Aorta (tissue), 5 donors: ENCODE data around the gene TP73. TPM values are rescaled to one million over a fixed set of nuclear protein-coding genes. Genes with fewer than 3 reads are reported as not detected.

Source experiments
- ATAC-seq: fragments of 200-7000 bp; cut with Tn5 transposase; one replicate; pipeline ENCODE4 v1.9.1; 2022; ENCODE audit warnings: moderate library complexity; ENCODE audit not compliant: low FRiP score
- DNase-seq, 2 donors: peaks; one replicate each; pipeline ENCODE4 v3.0.0-alpha.2; 2020
- H3K27ac ChIP-seq, 2 donors: one replicate each; pipeline ENCODE4 v1.5.1; 2013; ENCODE audit warnings: low read length in 2 of 2, mild to moderate bottlenecking in 2 of 2, moderate library complexity in 2 of 2, control low read depth in 1 of 2, inconsistent platforms in 1 of 2, low read depth in 1 of 2
- H3K27me3 ChIP-seq, 2 donors: one replicate each; pipeline ENCODE4 v1.6.1; 2013; ENCODE audit warnings: control low read depth in 1 of 2, low read length in 1 of 2, mild to moderate bottlenecking in 1 of 2, moderate library complexity in 1 of 2; ENCODE audit not compliant: insufficient read depth in 2 of 2, control insufficient read depth in 1 of 2
- H3K36me3 ChIP-seq, 2 donors: one replicate each; pipeline ENCODE4 v1.6.1; 2013; ENCODE audit warnings: control low read depth in 1 of 2, low read length in 1 of 2, mild to moderate bottlenecking in 1 of 2; ENCODE audit not compliant: insufficient read depth in 2 of 2, control insufficient read depth in 1 of 2
- H3K4me1 ChIP-seq, 2 donors: one replicate each; pipeline ENCODE4 v1.6.1; 2013; ENCODE audit warnings: low read length in 2 of 2, control low read depth in 1 of 2, mild to moderate bottlenecking in 1 of 2, moderate library complexity in 1 of 2; ENCODE audit not compliant: insufficient read depth in 2 of 2, control insufficient read depth in 1 of 2
- H3K4me3 ChIP-seq, 2 donors: one replicate each; pipeline ENCODE4 v1.5.1; 2013; ENCODE audit warnings: low read length in 2 of 2, control low read depth in 1 of 2, mild to moderate bottlenecking in 1 of 2
- H3K9me3 ChIP-seq: one replicate; pipeline ENCODE4 v1.6.1; 2013; ENCODE audit warnings: mild to moderate bottlenecking, low read length; ENCODE audit not compliant: control insufficient read depth
- WGBS, 2 donors: extraction: QIAGEN DNeasy Blood & Tissue Kit; methylation state at CpG; one replicate each; pipeline ENCODE4 v1.1.7; 2013; 5-methylcytosine and 5-hydroxymethylcytosine counted together
- intact Hi-C, 2 donors: fragments of 100-400 bp; cut with DNase I; formaldehyde crosslinking; loops; one replicate each; pipeline versions ENCODE4 v1.14.2 to v1.15.0; 2022
- polyA plus RNA-seq, 2 donors: library from polyadenylated mRNA; stranded (reverse); fragments of 200-250 nt; gene quantifications; one replicate each; pipeline ENCODE4 v1.2.3, GENCODE V29; 2013
- total RNA-seq, 2 donors: library from RNA; stranded (reverse); fragmentation: NEBNext Ultra II Directional; extraction: Animal tissue kit (Norgen Biotek cat#: 25700); gene quantifications; one replicate each; pipeline ENCODE4 v1.2.1, GENCODE V29; 2021
- donor health status: healthy with polysubstance abuse.
- donor health status: Bipolar disorder and iron deficiency.
- donor health status: DM: no; HTN: no; CAD: no.
- donor health status: DM: no; HTN: no; CAD: no.
- donor health status: DM: yes; HTN: yes; CAD: no.

The TP73 gene
- total and polyA plus RNA-seq, 4 donors: 0.18 to 0.38 TPM; not detected in 2

DNA sequence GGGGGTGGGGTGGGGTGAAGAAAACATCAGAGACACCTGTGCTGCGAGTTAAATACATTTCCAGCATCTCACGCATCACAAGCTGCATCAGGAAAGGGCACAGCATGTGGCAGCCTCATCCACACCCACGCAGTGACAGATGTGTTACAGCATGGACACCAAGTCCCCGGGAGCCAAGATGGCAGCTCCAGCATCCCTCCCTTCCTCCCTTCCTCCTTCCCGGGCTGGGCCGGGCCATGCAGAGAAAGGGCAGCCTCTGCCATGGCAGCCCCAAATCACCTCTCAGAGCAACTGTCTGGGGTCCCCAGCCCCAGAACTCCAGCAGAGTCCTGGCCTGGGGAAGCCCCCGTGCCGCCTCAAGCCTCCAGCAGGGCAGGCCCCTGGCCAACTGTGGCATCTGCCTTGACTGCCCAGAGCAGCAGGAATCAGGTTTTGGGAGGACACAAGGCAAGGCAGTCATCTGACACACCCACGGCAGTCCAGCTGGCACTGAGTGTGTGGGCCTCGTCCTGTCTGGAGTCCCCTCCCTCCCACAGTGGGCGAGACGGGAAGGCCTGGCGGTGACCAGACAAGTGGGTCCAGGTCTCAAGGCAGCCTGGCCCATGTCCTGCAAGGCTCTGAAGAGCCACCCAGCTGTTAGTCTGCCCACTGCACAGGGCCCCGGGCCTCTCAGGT, 126.4 kb downstream of the TP73 start:
- WGBS, 2 donors: 69 to 73% methylated on average over 11 to 14 of the region's 14 CpGs
- Histone ChIP-seq H3K4me3 (no peak overlapping the region), H3K27ac (no peak overlapping the region), H3K9me3 (no peaks in the 10 kb centered on the region), H3K4me1 (no peaks in the 10 kb centered on the region), H3K27me3 (no peaks in the 10 kb centered on the region), H3K36me3 (peaks cover 0 to 8% of the 10 kb centered on the region in 2 donors)
- intact Hi-C loops: no loop called here
- ATAC-seq: no peak
- DNase-seq: no peak

DNA sequence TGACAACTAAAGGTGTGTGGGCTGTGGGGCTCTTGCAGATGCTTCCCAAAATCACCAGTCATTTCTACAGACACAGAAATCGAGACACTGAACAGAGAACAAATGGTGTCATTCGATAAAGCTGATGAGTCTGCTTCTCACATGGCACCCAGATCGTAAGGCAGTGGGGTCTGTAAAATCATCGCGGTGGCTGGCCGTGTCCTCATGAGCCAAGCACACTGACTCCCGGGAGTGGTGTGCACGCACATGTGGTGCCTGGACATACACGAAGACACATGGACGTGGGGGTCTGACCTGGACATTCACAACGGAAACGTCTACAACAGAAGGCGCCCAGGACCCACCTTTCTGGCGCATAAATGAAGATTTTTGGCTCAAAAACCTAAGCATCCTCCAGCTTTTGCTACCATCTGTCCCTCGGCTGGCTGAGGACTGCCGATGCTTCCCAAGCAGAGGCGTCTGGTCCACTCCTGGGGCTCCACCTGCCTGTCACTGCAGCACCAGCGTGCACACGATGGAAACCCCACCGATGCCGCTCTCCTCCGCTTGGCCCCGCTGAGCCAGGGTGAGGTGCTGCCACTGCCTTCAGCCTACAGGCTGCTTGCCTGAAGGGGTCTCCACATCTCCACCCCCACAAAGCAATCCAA, 127.1 kb downstream of the TP73 start:
- intact Hi-C loops: no loop called here
- DNase-seq (no peak), ATAC-seq (no peak)
- Histone ChIP-seq H3K4me3 (no peak overlapping the region), H3K36me3 (peaks cover 0 to 8% of the 10 kb centered on the region in 2 donors), H3K4me1 (no peaks in the 10 kb centered on the region), H3K27me3 (no peaks in the 10 kb centered on the region), H3K27ac (no peak overlapping the region), H3K9me3 (no peaks in the 10 kb centered on the region)
- WGBS, 2 donors: 89 to 92% methylated on average over 23 of the region's 23 CpGs

GRCh38 chr1:3779912-3780416, 127.6 kb downstream of the TP73 start:
- DNase-seq: no peak
- no peak overlapping the region for H3K27ac ChIP-seq
- WGBS, 2 donors: 87 to 92% methylated on average over 20 of the region's 20 CpGs

GRCh38 chr1:3780901-3781300, 128.6 kb downstream of the TP73 start:
- no peaks in the 10 kb centered on the region for H3K27me3 ChIP-seq
- H3K27ac ChIP-seq: no peak overlapping the region
- no peak overlapping the region for H3K4me3 ChIP-seq
- H3K4me1 ChIP-seq: no peaks in the 10 kb centered on the region
- intact Hi-C loops: no loop called here
- H3K36me3 ChIP-seq: peaks cover 0 to 8% of the 10 kb centered on the region in 2 donors
- DNase-seq (no peak), ATAC-seq (no peak)
- H3K9me3 ChIP-seq: no peaks in the 10 kb centered on the region
- 89 to 90% methylated on average over 21 of the region's 21 CpGs for WGBS, 2 donors

More at GRCh38 chr1:3779912-3780416, 127.6 kb downstream of the TP73 start:
- Histone ChIP-seq H3K9me3 (no peaks in the 10 kb centered on the region), H3K27me3 (no peaks in the 10 kb centered on the region), H3K4me3 (no peak overlapping the region), H3K4me1 (no peaks in the 10 kb centered on the region), H3K36me3 (peaks cover 0 to 8% of the 10 kb centered on the region in 2 donors)
- no peak for ATAC-seq
- intact Hi-C loops: no loop called here

DNA sequence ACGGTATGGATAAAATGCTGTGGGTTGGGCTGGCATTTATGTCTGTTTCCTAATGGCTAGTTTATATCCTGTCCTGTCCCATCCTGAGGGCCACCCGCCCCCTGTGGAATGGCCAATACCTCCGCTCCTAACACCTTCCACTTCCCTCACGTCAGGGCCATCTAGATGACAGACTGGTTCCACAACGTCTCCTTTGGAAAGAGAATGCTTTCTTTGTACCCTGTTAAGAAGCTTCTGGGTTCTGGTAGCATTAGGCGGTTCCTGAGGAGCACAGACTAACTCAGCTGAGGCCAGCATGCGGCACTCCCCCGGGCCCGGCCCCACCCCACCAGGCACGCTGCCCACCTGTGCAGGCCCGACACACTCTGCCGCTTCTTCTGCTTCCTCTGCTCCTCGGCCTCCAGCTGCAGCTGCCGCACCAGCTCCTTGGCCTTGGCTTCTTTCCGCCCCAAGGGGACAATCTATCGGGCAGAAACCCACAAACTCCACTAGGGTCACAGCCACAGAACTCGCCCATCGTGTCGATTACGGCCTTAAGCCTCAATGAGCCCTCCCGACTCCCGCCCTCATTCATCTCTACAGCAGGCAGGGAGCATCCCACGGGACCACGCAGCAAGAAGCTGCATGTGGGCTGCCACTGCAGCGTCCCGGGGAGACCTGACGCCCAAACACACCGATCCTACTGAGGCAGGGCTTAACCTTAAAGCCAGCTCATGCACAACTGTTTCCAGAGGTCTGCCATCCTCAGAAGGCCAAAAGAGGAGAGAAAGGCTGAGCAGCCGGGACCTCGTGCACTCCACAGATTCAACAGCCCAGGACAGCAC, 131.5 kb downstream of the TP73 start:
- intact Hi-C loops: no loop called here
- no peak for ATAC-seq
- H3K4me1 ChIP-seq: no peaks in the 10 kb centered on the region
- H3K27me3 ChIP-seq: no peaks in the 10 kb centered on the region
- no peak overlapping the region for H3K4me3 ChIP-seq
- WGBS, 2 donors: 93 to 94% methylated on average over 30 of the region's 30 CpGs
- no peaks in the 10 kb centered on the region for H3K9me3 ChIP-seq
- no peak overlapping the region for H3K27ac ChIP-seq
- peaks cover 0 to 8% of the 10 kb centered on the region in 2 donors for H3K36me3 ChIP-seq
- no peak for DNase-seq

GRCh38 chr1:3785045-3785444, 132.7 kb downstream of the TP73 start:
- DNase-seq: no peak
- H3K4me1 ChIP-seq: no peaks in the 10 kb centered on the region
- H3K27ac ChIP-seq: no peak overlapping the region
- intact Hi-C loops: no loop called here
- no peak for ATAC-seq
- no peaks in the 10 kb centered on the region for H3K9me3 ChIP-seq
- H3K27me3 ChIP-seq: no peaks in the 10 kb centered on the region
- H3K4me3 ChIP-seq: no peak overlapping the region
- peaks cover 0 to 6% of the 10 kb centered on the region in 2 donors for H3K36me3 ChIP-seq
- 77 to 79% methylated on average over 13 of the region's 13 CpGs for WGBS, 2 donors

DNA sequence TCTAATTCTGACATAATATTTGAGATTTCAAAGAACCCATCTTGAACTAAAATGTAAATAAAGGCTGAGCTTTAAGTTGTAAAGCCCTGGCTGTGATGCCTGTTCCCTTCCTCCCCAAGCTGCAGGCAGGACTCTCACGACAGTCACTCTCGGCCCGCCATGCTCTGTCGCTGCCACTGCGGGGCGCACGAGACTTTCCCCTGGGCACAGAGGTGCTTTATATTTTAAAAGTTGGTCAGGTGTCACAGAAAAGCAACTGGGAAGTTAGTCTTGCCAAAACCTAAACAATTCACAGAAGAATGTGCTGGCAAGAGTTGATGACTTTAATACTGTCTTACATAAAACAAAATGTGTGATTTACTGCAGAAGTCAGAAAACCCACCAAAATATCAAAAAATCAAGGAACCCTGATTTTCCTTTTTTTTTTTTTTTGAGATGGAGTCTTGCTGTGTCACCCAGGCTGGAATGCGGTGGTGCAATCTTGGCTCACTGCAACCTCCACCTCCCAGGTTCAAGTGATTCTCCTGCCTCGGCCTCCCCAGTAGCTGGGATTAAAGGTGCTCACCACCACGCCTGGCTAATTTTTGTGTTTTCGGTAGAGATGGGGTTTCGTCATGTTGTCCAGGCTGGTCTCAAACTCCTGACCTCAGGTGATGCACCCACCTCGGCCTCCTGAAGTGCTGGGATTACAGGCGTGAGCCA, 133.3 kb downstream of the TP73 start:
- Histone ChIP-seq H3K4me1 (no peaks in the 10 kb centered on the region), H3K27ac (no peak overlapping the region), H3K27me3 (no peaks in the 10 kb centered on the region), H3K9me3 (no peaks in the 10 kb centered on the region), H3K4me3 (no peak overlapping the region), H3K36me3 (peaks cover 0 to 6% of the 10 kb centered on the region in 2 donors)
- DNase-seq (no peak), ATAC-seq (no peak)
- intact Hi-C loops: no loop called here
- WGBS, 2 donors: 76 to 79% methylated on average over 14 of the region's 14 CpGs
